Astrocyte of the spinal cord (primary cell): ENCODE results near the gene SUSD2.

Experiments
- DNase-seq: peaks from one replicate; pipeline ENCODE4 v3.0.0; 2011; ENCODE audit warnings: low read depth, low spot score
- H3K4me3 ChIP-seq: 2 replicates; pipeline ENCODE4 v1.5.1; 2011; ENCODE audit warnings: low read depth, mild to moderate bottlenecking, low read length, moderate library complexity
- in situ Hi-C: cut with HindIII; loops from 2 replicates; pipeline ENCODE4 v1.10.0; 2017; ENCODE audit warnings: low sequenced_read_pairs
- TF ChIP-seq, protein P1 (sequence below): IDR thresholded peaks from 2 replicates; pipeline ENCODE4 v1.5.1; 2012; ENCODE audit warnings: low read depth, mild to moderate bottlenecking, low read length, inconsistent platforms

Gene SUSD2

DNA sequence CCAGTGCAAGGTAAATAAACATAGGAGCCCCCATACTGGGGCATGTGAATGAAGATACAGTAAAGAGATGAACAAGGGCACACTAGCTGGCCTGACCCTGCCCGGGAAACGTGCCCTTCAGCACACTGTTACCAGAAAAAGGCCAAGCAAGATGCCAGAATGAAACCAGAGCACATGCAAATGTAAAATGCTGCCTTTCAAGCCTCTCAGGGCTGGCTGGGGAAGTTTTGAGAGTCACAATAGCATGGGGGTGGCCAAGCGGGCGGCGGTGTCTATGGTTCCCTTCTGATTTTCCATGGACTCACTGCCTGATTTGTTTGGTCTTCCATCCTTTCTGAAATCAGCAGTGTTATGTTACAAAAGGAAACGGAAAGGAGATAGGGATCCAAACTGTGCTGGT is 18.9 kb upstream of the SUSD2 start:
- DNase-seq = no peak
- in situ Hi-C loops = no loop called here
- no peak overlapping the region for H3K4me3 ChIP-seq
- TF ChIP-seq, protein P1, sequence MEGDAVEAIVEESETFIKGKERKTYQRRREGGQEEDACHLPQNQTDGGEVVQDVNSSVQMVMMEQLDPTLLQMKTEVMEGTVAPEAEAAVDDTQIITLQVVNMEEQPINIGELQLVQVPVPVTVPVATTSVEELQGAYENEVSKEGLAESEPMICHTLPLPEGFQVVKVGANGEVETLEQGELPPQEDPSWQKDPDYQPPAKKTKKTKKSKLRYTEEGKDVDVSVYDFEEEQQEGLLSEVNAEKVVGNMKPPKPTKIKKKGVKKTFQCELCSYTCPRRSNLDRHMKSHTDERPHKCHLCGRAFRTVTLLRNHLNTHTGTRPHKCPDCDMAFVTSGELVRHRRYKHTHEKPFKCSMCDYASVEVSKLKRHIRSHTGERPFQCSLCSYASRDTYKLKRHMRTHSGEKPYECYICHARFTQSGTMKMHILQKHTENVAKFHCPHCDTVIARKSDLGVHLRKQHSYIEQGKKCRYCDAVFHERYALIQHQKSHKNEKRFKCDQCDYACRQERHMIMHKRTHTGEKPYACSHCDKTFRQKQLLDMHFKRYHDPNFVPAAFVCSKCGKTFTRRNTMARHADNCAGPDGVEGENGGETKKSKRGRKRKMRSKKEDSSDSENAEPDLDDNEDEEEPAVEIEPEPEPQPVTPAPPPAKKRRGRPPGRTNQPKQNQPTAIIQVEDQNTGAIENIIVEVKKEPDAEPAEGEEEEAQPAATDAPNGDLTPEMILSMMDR = no peak

DNA sequence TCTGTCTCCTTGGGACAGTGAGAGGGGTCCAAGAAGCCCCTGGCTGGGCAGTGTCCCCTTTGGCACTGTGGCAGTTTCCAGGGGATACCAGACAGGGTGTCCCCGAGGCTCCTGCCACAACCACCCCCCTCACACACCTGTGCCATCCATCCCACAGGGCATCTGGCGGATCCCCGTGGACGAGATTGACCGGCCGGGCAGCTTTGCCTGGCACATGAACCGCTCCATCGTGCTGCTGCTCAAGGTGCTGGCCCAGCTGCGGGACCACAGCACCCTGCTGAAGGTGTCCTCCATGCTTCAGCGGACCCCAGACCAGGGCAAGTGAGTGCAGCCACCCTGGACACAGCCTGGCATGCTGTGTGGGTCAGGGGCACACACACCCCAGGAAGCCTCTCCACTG is 17.0 kb upstream of the SUSD2 start:
- in situ Hi-C loops = no loop called here
- TF ChIP-seq, protein P1 = no peak
- no peak overlapping the region for H3K4me3 ChIP-seq
- DNase-seq = no peak

DNA sequence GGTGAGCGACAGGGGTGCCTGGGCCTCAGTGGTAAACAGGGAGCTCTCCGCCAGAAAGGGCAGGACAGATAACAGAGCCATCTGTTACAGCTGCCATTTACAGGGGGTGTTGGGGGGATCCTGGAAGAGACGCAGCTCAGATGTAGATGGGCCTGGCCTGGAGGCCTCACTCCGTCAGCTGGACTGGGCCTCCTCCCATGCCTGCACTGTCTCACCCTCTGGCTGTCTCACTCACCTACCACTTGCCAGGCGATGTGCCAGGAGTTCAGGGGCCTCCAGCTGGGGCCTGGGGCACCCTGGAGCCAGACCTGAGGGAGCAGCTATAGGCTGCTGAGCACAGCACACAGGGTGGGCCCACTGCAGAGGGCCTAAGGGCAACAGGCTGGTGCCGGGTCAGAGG is 16.3 kb upstream of the SUSD2 start:
- TF ChIP-seq, protein P1 = no peak
- no peak overlapping the region for H3K4me3 ChIP-seq
- no peak for DNase-seq
- in situ Hi-C loops = no loop called here

DNA sequence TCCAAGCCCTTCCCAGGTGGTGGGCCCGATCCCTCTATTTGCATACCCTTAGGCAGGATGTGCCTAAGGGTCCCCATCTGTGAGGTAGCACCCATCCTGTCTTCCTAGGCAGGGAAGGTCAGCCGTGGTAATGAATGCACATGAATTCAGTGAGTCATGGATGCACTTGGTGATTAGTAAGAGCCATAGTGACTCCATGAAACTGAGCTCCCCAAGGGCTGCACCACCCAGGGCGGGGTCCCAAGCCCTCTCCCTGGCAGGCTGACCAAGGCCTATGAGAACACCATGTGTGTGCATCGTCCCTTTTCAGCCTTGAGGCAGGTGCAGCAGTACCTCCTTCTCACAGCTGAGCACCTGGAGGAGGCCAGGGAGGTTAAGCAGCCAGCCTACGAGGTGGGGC is 15.6 kb upstream of the SUSD2 start:
- TF ChIP-seq, protein P1 = no peak
- DNase-seq = no peak
- in situ Hi-C loops = no loop called here

DNA sequence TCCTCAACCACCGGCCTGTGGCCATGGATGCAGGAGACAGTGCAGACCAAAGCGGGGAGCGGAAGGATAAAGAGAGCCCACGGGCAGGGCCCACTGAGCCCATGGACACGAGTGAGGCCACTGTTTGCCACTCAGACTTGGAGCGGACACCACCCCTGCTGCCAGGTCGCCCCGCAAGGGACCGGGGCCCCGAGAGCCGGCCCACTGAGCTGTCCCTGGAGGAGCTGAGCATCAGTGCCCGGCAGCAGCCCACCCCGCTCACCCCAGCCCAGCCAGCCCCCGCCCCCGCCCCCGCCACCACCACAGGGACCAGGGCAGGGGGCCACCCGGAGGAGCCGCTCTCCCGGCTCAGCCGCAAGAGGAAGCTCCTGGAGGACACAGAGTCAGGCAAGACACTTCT is 14.5 kb upstream of the SUSD2 start:
- no peak overlapping the region for H3K4me3 ChIP-seq
- TF ChIP-seq, protein P1 = no peak
- no peak for DNase-seq
- in situ Hi-C loops = no loop called here

More for the DNA sequence above, 15.6 kb upstream of the SUSD2 start:
- no peak overlapping the region for H3K4me3 ChIP-seq

DNA sequence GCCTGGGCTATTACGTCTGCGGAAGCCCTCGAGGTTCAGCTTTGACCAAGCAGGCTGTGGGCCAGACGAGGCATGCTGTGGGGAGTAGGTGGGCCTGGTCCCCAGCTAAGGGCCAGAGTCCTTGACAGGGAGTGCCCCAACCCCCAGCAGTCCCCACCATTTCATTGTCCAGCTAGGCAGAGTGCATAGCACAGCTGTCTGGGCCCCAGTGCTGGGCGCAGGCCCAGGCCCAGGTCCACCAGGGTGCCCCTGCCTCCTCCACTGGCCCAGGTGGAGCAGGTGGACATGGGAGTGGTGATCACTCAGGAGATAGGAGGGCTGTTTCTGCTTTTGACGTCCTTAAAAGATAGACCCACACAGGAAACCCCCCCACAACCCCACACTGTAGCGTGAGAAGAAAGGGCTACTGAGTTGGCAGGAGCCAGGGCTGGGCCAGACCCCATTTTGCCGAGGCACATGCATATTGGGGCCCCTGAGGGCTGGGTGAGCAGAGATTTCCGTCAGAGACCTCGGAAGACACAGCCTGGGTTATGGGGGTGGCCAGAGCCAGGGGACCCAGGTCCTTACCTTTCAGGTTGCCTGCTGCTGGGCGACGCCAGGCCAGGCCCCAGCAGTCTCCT is 11.7 kb upstream of the SUSD2 start:
- H3K4me3 ChIP-seq = no peak overlapping the region
- TF ChIP-seq, protein P1 = no peak
- in situ Hi-C loops = no loop called here
- no peak for DNase-seq
